CD4-positive, alpha-beta T cell (primary cell): ENCODE results near the gene PRKAR2B. TPM values are rescaled to one million over a fixed set of nuclear protein-coding genes. Genes with fewer than 3 reads are reported as not detected.

Experiments used
- ATAC-seq: fragments of 200-7000 bp; cut with Tn5 transposase; one replicate; pipeline ENCODE4 v1.10.0; 2022; ENCODE audit warnings: mild to moderate bottlenecking; ENCODE audit not compliant: poor library complexity
- CTCF ChIA-PET: fragments of 350-600 bp; sonication (Branson Sonifier 250); formaldehyde crosslinking; loops from one replicate; lab custom pipeline; 2021; ENCODE audit warnings: antibody characterized with exemption, inconsistent platforms; lab: Charles Lee
- POLR2A ChIA-PET: fragments of 350-600 bp; sonication (Branson Sonifier 250); formaldehyde crosslinking; loops from one replicate; lab custom pipeline; 2021; ENCODE audit warnings: antibody characterized with exemption, inconsistent platforms; lab: Charles Lee
- DNase-seq, 14 experiments: peaks; one replicate each; pipeline ENCODE4 v3.0.0-alpha.2; 2013 to 2020; ENCODE audit warnings: mixed read lengths in 2 of 14
- H3K27ac ChIP-seq, 2 donors: one replicate each; pipeline versions ENCODE4 v1.5.1 to v1.7.0; 2013; ENCODE audit warnings: low read length in 2 of 2, low read depth in 1 of 2, mild to moderate bottlenecking in 1 of 2
- H3K27me3 ChIP-seq, 2 experiments: 1 replicate in 1 of 2; 2 replicates in 1 of 2; pipeline versions ENCODE4 v1.6.1 to v1.7.0; 2013; ENCODE audit warnings: low read length in 2 of 2, control low read depth in 1 of 2, mild to moderate bottlenecking in 1 of 2, moderate library complexity in 1 of 2; ENCODE audit not compliant: insufficient read depth in 2 of 2, control insufficient read depth in 1 of 2
- H3K36me3 ChIP-seq: one replicate; pipeline ENCODE4 v1.6.1; 2013; ENCODE audit warnings: low read length, control low read depth; ENCODE audit not compliant: insufficient read depth
- H3K4me1 ChIP-seq: one replicate; pipeline ENCODE4 v1.6.1; 2013; ENCODE audit warnings: low read length, control low read depth; ENCODE audit not compliant: insufficient read depth
- H3K4me3 ChIP-seq: one replicate; pipeline ENCODE4 v1.5.1; 2013; ENCODE audit warnings: mild to moderate bottlenecking, low read length, moderate library complexity
- H3K9me3 ChIP-seq, 2 experiments: 1 replicate in 1 of 2; 2 replicates in 1 of 2; pipeline versions ENCODE4 v1.6.1 to v1.7.0; 2013; ENCODE audit warnings: low read length in 2 of 2, mild to moderate bottlenecking in 2 of 2, control low read depth in 1 of 2, moderate library complexity in 1 of 2; ENCODE audit not compliant: control insufficient read depth in 1 of 2, insufficient read depth in 1 of 2
- H3K27ac Mint-ChIP-seq: one replicate; pipeline ENCODE4 v1.8.0; 2020; ENCODE audit warnings: mixed read lengths
- H3K27me3 Mint-ChIP-seq: one replicate; pipeline ENCODE4 v1.8.0; 2021; ENCODE audit warnings: mixed read lengths
- H3K36me3 Mint-ChIP-seq: one replicate; pipeline ENCODE4 v1.8.0; 2021; ENCODE audit warnings: low read depth, mixed read lengths
- H3K4me1 Mint-ChIP-seq: one replicate; pipeline ENCODE4 v1.8.0; 2021; ENCODE audit warnings: low read depth, mixed read lengths
- H3K4me3 Mint-ChIP-seq: one replicate; pipeline ENCODE4 v1.8.0; 2020; ENCODE audit warnings: mild to moderate bottlenecking, mixed read lengths
- H3K9me3 Mint-ChIP-seq: one replicate; pipeline ENCODE4 v1.8.0; 2020; ENCODE audit warnings: mixed read lengths
- CTCF ChIP-seq: fragments of 200-600 bp; IDR thresholded peaks from one replicate; pipeline ENCODE4 v1.8.0; 2022; ENCODE audit warnings: antibody characterized with exemption, mild to moderate bottlenecking
- intact Hi-C, 2 experiments: fragments of 100-400 bp; cut with DNase I in 1 of 2; cut with micrococcal nuclease in 1 of 2; formaldehyde crosslinking; loops; one replicate each; pipeline versions ENCODE4 v1.15.1 to v1.9.0; 2023 to 2025; cut with DNase I, micrococcal nuclease
- total RNA-seq, 174 experiments: library from RNA in 2 of 174; stranded (reverse) in 2 of 174; gene quantifications; one replicate each; pipeline ENCODE4 v1.2.3 and lab custom pipeline; 2021 to 2026

PRKAR2B gene
- total RNA-seq, 2 experiments from 2014 or later: 0.41 to 0.42 TPM

DNA sequence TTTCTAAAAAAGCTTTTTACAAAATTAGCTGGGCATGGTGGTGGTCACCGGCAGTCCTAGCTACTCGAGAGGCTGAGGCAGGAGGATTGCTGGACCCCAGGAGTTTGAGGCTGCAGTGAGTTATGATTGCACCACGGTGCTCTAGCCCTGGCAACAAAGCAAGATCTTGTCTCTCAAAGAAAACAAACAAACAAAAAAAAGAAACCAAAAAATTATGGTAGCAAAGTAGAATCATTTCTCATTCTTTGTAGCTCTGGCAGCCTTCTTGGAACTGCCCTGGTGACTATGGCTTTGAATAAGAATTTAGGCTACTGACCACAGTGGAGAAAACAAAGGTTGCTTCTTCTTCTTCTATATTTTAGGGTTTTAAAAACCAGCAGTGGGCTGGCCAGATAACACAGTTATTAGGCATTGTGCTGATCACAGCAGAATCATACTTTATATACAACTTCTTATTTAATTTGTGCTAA is 41.9 kb upstream of the PRKAR2B start:
- Histone ChIP-seq H3K4me3 (no peak overlapping the region), H3K4me1 (no peaks in the 10 kb centered on the region), H3K9me3 (peaks cover 0 to 3% of the 10 kb centered on the region in 2 experiments), H3K36me3 (no peaks in the 10 kb centered on the region), H3K27me3 (no peaks in the 10 kb centered on the region), H3K27ac (no peak overlapping the region)
- ATAC-seq (no peak), DNase-seq (no peak)
- no peak for TF ChIP-seq CTCF
- H3K36me3 Mint-ChIP-seq: no peaks in the 10 kb centered on the region
- H3K9me3 Mint-ChIP-seq: no peaks in the 10 kb centered on the region
- no peak overlapping the region for H3K4me3 Mint-ChIP-seq
- intact Hi-C loops: no loop called here
- peaks cover 8% of the 10 kb centered on the region for H3K27me3 Mint-ChIP-seq
- CTCF ChIA-PET: no interaction called here
- POLR2A ChIA-PET: no interaction called here
- no peaks in the 10 kb centered on the region for H3K4me1 Mint-ChIP-seq
- no peak overlapping the region for H3K27ac Mint-ChIP-seq

GRCh38 chr7:107007007-107007891 is 37.3 kb upstream of the PRKAR2B start:
- H3K9me3 Mint-ChIP-seq: no peaks in the 10 kb centered on the region
- H3K4me3 ChIP-seq: no peak overlapping the region
- ATAC-seq (no peak), DNase-seq (no peak)
- ChIA-PET CTCF (no interaction called here), POLR2A (no interaction called here)
- no peaks in the 10 kb centered on the region for H3K27me3 Mint-ChIP-seq
- H3K27ac ChIP-seq: no peak overlapping the region
- H3K4me1 Mint-ChIP-seq: no peaks in the 10 kb centered on the region
- H3K27ac Mint-ChIP-seq: no peak overlapping the region
- TF ChIP-seq CTCF: no peak
- H3K9me3 ChIP-seq: peaks cover 0 to 3% of the 10 kb centered on the region in 2 experiments
- H3K4me3 Mint-ChIP-seq: no peak overlapping the region
- H3K36me3 ChIP-seq: no peaks in the 10 kb centered on the region
- H3K36me3 Mint-ChIP-seq: no peaks in the 10 kb centered on the region
- H3K27me3 ChIP-seq: no peaks in the 10 kb centered on the region
- intact Hi-C loops: no loop called here
- no peaks in the 10 kb centered on the region for H3K4me1 ChIP-seq

GRCh38 chr7:107007892-107008287 is 36.6 kb upstream of the PRKAR2B start:
- ATAC-seq (no peak), DNase-seq (no peak)
- ChIA-PET CTCF (no interaction called here), POLR2A (no interaction called here)
- no peak for TF ChIP-seq CTCF
- Mint-ChIP-seq H3K27me3 (no peaks in the 10 kb centered on the region), H3K4me1 (no peaks in the 10 kb centered on the region), H3K36me3 (no peaks in the 10 kb centered on the region), H3K9me3 (no peaks in the 10 kb centered on the region), H3K4me3 (no peak overlapping the region), H3K27ac (no peak overlapping the region)
- Histone ChIP-seq H3K4me1 (no peaks in the 10 kb centered on the region), H3K9me3 (peaks cover 0 to 3% of the 10 kb centered on the region in 2 experiments), H3K27ac (no peak overlapping the region), H3K4me3 (no peak overlapping the region), H3K36me3 (no peaks in the 10 kb centered on the region), H3K27me3 (no peaks in the 10 kb centered on the region)
- intact Hi-C loops: no loop called here
